Suprapubic skin (tissue), 4 donors: ENCODE results near the gene OARD1.

Experiments used
- POLR2A ChIP-seq, 2 donors: fragments of 450-650 bp; IDR thresholded peaks; one replicate each; pipeline ENCODE4 v1.6.1; 2017; ENCODE audit warnings: antibody characterized with exemption in 2 of 2, mild to moderate bottlenecking in 2 of 2, moderate library complexity in 2 of 2
- POLR2AphosphoS5 ChIP-seq, 3 donors: sonication (generic); formaldehyde crosslinking; IDR thresholded peaks; one replicate each; pipeline ENCODE4 v1.6.1; 2017; ENCODE audit warnings: antibody characterized with exemption in 3 of 3
- TF ChIP-seq, protein P1 (sequence below), 2 donors: fragments of 200-600 bp in 1 of 2; fragments of 450-650 bp in 1 of 2; sonication (generic) in 1 of 2; IDR thresholded peaks; one replicate each; pipeline ENCODE4 v1.5.1; 2016 to 2019; ENCODE audit warnings: antibody characterized with exemption in 2 of 2, mild to moderate bottlenecking in 1 of 2, moderate library complexity in 1 of 2

DNA sequence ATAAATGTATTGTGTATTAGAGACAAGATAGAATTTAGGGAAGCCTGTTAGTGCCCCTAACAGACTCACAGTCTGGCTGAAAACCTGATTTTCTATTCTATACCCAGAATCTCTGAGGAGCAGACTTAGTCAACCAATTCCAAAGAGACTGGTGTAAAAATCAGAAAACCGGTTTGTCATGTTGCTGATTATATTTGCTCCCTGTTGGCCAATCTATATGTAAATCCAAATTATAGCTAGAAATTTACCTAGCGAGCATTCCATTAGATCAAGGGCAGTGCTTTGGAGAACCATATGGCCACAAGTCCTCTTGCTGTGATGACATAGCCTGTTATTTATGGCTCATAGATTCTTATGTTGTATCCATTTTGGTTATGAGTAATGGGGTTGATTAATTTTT is 5.4 kb upstream of the OARD1 start:
- no peak for TF ChIP-seq POLR2A (IDR thresholded peaks at IDR 0.05)
- TF ChIP-seq, protein P1, sequence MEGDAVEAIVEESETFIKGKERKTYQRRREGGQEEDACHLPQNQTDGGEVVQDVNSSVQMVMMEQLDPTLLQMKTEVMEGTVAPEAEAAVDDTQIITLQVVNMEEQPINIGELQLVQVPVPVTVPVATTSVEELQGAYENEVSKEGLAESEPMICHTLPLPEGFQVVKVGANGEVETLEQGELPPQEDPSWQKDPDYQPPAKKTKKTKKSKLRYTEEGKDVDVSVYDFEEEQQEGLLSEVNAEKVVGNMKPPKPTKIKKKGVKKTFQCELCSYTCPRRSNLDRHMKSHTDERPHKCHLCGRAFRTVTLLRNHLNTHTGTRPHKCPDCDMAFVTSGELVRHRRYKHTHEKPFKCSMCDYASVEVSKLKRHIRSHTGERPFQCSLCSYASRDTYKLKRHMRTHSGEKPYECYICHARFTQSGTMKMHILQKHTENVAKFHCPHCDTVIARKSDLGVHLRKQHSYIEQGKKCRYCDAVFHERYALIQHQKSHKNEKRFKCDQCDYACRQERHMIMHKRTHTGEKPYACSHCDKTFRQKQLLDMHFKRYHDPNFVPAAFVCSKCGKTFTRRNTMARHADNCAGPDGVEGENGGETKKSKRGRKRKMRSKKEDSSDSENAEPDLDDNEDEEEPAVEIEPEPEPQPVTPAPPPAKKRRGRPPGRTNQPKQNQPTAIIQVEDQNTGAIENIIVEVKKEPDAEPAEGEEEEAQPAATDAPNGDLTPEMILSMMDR (IDR thresholded peaks at IDR 0.05): no peak
- TF ChIP-seq POLR2AphosphoS5 (IDR thresholded peaks at IDR 0.05): no peak
